ENCODE data around the gene CKAP2L.

CKAP2L gene

DNA sequence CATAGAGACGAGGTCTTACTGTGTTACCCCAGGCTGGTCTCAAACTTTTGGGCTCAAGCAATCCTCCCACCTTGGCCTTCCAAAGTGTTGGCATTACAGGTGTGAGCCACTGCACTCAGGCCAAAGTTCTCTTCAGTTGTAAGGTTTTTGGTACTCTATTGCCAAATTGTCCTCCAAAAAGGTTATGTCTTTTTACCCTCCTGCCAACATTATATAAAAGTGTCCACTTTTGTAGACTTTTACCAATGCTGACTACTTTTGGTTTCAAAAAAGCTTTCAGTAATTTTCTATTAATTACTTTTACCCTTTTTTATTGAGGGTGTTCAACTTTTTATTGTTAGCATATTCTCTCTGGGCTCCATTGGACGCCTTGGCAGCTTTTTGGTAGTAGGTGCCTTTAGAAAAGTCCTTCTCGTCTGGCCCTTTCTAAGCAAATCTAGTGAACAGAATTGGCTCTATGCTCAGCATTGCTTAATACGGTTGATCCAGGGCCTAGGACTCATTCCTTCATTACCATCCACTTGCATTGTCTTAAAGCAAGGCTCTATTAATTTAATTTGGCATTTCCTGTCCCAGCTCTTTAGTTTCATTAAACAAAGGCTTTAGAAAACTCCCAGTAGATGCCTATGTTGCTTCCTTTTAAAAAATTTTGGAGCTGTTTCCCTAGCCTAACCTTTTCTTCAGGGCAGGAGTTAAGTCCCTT is 36.6 kb upstream of the CKAP2L start:
- Mint-ChIP-seq H3K9me3 (peaks cover 14% of the 10 kb centered on the region), H3K27ac (no peak overlapping the region), H3K4me1 (no peaks in the 10 kb centered on the region), H3K27me3 (ENCODE audit: low read depth) (peaks cover 4% of the 10 kb centered on the region), H3K4me3 (no peak overlapping the region), H3K36me3 (ENCODE audit: low read depth) (no peaks in the 10 kb centered on the region)
- TF ChIP-seq, protein P1, sequence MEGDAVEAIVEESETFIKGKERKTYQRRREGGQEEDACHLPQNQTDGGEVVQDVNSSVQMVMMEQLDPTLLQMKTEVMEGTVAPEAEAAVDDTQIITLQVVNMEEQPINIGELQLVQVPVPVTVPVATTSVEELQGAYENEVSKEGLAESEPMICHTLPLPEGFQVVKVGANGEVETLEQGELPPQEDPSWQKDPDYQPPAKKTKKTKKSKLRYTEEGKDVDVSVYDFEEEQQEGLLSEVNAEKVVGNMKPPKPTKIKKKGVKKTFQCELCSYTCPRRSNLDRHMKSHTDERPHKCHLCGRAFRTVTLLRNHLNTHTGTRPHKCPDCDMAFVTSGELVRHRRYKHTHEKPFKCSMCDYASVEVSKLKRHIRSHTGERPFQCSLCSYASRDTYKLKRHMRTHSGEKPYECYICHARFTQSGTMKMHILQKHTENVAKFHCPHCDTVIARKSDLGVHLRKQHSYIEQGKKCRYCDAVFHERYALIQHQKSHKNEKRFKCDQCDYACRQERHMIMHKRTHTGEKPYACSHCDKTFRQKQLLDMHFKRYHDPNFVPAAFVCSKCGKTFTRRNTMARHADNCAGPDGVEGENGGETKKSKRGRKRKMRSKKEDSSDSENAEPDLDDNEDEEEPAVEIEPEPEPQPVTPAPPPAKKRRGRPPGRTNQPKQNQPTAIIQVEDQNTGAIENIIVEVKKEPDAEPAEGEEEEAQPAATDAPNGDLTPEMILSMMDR (IDR thresholded peaks at IDR 0.05; ENCODE audit: unreplicated experiment in 3 of 3): no peak

- peaks cover 4% of the 10 kb centered on the region for H3K27me3 Mint-ChIP-seq (ENCODE audit: low read depth)
- H3K4me1 Mint-ChIP-seq: no peaks in the 10 kb centered on the region
- TF ChIP-seq, protein P1 (IDR thresholded peaks at IDR 0.05; ENCODE audit: unreplicated experiment in 3 of 3): no peak
- no peak overlapping the region for H3K27ac Mint-ChIP-seq
- no peaks in the 10 kb centered on the region for H3K36me3 Mint-ChIP-seq (ENCODE audit: low read depth)
- no peak overlapping the region for H3K4me3 Mint-ChIP-seq
- peaks cover 17% of the 10 kb centered on the region for H3K9me3 Mint-ChIP-seq
These were observed 34.9 kb upstream of the CKAP2L start for GRCh38 chr2:112798979-112799975.

DNA sequence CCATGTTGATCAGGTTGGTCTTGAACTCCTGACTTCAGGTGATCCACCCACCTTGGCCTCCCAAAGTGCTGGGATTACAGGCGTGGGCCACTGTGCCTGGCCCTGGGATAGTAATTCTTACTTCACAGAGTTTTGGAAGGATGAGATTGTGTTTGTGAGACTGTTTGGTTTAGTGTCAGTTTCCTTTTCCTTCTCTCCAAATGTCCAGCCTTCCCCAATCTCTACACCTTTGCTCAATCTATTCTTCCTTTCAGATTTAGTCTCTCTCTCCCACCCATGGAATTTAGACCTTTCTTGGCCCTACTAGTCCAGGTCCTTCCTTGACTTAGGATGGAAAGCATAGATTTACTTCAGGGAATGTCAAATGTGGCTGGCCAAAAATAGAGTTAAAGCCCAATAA is 32.1 kb upstream of the CKAP2L start:
- no peak overlapping the region for H3K4me3 Mint-ChIP-seq
- no peaks in the 10 kb centered on the region for H3K4me1 Mint-ChIP-seq
- TF ChIP-seq, protein P1 (IDR thresholded peaks at IDR 0.05; ENCODE audit: unreplicated experiment in 3 of 3): no peak
- no peaks in the 10 kb centered on the region for H3K36me3 Mint-ChIP-seq (ENCODE audit: low read depth)
- no peak overlapping the region for H3K27ac Mint-ChIP-seq
- H3K27me3 Mint-ChIP-seq (ENCODE audit: low read depth): no peaks in the 10 kb centered on the region
- H3K9me3 Mint-ChIP-seq: peaks cover 17% of the 10 kb centered on the region

DNA sequence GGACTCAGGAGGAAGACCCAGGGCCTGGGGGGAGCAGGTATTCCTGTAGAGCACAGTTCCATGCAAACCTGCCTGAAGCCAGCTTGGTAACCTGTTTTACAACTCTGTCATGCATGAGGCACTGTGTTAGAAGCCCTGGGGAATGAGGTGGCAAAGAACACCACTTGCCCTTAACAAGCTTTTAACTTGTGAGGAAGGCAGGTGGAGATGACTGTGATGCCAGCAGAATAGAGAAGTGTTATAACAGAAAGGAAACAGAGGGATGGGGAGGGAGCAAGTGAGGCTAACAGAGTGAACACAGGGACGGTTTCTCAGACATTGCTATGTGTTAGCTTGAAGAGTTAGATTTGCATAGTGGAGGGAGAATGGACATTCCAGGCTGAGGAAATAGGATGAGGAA is 31.4 kb upstream of the CKAP2L start:
- peaks cover 17% of the 10 kb centered on the region for H3K9me3 Mint-ChIP-seq
- TF ChIP-seq, protein P1 (IDR thresholded peaks at IDR 0.05; ENCODE audit: unreplicated experiment in 3 of 3): no peak
- no peaks in the 10 kb centered on the region for H3K27me3 Mint-ChIP-seq (ENCODE audit: low read depth)
- H3K4me3 Mint-ChIP-seq: no peak overlapping the region
- no peaks in the 10 kb centered on the region for H3K4me1 Mint-ChIP-seq
- no peaks in the 10 kb centered on the region for H3K36me3 Mint-ChIP-seq (ENCODE audit: low read depth)
- H3K27ac Mint-ChIP-seq: no peak overlapping the region

DNA sequence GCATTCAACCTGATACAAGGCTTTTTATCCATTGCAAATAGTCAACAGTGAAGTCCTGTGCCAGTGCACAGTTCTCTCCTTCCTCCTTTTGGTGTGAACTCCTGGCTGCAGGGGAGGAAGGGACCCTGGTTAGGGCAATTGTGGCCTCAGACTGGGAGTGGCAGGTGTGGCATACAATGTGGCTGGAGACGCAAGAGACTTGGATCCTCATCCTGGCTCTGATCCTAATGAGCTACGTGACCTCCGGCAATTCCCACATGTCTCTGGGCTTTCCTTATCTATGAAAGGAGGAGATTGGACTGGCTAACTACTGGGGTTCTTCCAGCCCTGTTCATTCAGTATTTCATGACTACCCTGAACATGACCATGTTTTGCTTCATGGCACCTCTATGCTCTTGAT is 30.4 kb upstream of the CKAP2L start:
- no peaks in the 10 kb centered on the region for H3K4me1 Mint-ChIP-seq
- no peaks in the 10 kb centered on the region for H3K27me3 Mint-ChIP-seq (ENCODE audit: low read depth)
- H3K36me3 Mint-ChIP-seq (ENCODE audit: low read depth): no peaks in the 10 kb centered on the region
- no peak overlapping the region for H3K27ac Mint-ChIP-seq
- H3K9me3 Mint-ChIP-seq: peaks cover 15% of the 10 kb centered on the region
- no peak overlapping the region for H3K4me3 Mint-ChIP-seq
- TF ChIP-seq, protein P1 (IDR thresholded peaks at IDR 0.05; ENCODE audit: unreplicated experiment in 3 of 3): no peak
